GM04504 (cell line): ENCODE measurements around the gene CERKL.

ENCODE experiments used
- DNase-seq: peaks from one replicate; pipeline ENCODE4 v3.0.0-alpha.2; 2012; ENCODE audit warnings: low read depth

The CERKL gene

DNA sequence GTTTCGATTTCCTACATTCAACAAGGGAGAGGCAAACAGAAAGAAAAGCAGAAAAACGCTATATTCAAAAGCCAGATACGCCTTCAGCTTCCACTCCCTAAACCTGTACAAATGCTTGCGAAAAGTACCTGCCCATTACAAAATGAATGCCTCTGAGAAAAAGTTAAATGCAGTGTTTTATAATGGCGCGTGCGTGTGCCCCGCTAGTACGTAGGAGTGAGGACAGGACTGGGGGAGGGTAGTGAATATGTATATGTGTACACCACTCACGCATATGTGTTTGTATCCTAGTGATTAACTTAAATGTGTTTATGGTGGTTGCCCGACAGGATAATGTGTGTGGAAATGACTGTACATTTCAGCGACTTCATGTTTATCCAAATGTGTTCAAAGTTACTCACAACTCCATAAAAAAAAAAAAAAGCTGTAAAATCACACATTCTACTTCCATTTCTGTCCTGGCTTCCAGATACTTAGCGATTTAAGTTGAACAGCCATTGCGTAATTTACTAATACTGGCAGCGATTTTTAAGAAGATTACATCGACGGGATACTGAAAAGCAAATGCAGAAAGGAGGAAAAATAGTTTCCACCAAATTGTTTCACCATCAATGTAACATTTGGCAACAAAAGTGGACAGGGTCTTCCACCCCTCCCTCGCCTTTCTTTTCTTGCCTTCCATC, 22.1 kb upstream of the CERKL start:
- DNase-seq, result no peak

DNA sequence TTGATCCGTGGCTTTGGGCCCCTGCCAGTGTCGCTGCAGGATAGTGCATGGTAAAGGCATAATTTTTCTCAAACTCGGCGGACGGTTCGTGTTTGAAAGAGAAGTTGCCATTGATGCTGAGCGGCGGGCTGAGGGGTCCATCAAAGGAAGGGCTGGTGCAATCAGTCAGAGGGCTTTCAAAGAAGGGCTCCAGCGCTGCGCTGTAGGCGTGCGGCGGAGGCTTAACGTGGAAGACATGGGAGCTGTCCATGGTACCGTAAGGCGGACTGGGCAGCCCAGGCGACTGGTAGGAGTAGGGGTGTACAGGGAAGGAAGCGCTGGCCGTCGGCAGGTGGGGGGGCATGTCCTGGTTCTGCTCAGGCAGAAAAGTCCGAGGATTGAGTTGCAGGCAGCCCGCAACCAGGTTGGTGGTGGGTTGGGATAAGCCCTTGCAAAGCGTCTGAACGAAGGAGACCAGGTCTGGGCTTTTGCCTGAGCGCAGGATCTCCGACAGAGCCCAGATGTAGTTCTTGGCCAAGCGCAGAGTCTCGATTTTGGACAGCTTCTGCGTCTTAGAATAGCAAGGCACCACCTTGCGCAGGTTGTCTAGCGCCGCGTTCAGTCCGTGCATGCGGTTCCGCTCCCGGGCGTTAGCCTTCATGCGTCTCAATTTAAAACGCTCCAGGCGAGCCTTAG, 21.1 kb upstream of the CERKL start:
- peak; percentile 32 for DNase-seq

DNA sequence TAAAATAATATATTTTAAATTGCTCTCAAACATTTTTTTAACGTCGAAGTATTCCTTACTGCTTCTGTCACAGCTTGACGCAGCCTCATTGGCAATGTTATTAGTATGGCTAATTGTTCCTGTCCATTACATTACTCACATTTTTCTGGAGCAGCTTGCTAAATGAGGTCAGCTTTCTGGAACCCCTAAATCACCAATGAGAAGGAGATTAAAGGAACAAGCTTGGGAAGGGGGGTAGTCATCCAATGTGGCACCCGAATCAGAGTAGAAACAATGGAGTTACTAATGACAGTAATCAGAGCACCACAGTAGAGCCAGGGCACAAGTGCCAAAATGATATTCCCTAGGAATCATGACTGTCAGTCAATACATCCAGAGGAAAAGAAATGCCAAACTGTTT, 18.3 kb upstream of the CERKL start:
- no peak for DNase-seq

DNA sequence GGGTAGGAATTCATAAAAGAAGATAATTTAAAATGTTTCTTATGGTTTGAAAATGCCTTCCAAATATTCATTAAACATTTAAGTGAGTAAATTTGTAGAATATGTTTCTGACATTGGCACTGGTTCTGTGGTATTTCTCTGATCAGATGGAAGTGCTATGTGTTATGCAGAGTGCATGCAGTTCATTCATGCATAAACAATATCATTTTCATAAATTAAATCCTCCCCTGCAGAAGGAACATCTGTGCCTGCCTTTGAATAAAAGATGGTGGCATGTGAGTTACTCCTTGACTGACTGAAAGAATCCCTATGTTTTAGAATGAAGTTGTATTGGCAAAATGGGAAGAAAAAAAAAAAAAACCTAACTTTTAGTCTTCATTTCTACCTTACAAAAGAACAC, 17.6 kb upstream of the CERKL start:
- no peak for DNase-seq

DNA sequence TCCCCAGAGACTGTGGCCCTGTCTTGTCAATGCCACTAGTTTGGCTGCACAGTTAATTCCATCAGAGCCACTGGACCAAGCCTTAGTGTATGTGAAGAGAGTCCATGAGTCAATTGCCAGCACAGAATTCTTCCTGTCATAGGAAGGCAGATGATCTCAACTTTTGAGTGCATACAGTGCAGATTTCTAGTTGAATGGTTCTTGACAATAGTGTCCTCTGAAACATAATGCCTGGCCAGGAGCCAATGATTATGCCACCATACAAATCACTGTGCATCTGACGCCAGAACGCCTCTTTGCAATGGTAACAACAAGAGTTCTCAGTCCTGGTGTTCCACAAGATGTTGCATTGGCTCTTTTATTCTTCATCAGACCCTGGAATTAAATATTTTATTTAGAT, 16.3 kb upstream of the CERKL start:
- no peak for DNase-seq

DNA sequence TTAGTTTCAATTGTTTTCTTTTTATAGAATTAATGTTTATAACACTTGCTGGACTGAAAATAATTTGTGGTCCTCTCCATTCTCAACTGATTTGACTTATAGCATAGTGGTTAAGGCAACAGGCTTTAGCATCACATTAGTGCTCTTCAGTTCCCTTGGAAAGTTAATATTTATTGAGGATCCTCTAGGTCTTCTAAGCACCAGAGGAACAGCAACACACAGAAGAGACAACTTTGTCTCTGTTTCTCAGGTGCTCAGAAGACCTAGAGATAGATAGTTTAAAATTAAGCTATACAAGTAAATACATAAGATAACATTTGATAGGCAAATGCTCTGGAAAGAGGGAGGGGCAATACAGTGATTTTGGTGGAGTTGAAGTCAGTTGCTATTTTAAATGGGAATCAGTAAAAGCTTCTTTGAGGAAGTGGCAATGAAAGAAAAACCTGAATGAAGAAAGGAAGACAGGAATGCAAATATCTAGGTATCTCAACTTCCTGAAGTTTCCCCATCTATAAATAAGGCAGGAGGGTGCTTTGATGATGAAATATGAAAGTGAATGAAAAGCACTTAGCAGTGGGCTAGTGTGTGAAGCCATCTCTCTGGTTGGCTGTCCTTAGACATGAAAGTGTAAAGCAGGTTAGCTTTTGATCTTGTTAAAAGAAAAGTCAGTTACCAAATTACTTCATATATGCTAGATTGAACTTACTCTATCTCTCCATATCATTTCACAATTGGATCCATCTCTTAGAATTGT, 15.5 kb upstream of the CERKL start:
- DNase-seq, result no peak

DNA sequence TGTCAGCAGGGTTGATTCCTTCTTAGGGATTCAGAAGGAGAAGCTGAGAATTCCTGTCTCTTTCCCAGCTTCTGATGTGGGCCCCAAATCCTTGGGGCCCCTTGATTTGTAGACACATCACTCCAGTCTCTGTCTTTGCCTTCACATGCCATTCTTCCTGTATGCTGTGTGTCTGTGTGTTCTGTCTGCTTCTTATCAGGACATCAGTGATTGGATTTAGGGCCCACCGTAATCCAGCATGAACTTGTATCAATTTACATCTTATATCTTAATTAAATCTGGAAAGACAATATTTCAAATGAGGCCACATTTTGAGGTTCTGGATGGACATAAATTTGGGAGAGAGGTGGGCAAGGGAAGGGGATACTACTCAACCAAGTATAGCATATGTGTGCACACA, 13.7 kb upstream of the CERKL start:
- no peak for DNase-seq

DNA sequence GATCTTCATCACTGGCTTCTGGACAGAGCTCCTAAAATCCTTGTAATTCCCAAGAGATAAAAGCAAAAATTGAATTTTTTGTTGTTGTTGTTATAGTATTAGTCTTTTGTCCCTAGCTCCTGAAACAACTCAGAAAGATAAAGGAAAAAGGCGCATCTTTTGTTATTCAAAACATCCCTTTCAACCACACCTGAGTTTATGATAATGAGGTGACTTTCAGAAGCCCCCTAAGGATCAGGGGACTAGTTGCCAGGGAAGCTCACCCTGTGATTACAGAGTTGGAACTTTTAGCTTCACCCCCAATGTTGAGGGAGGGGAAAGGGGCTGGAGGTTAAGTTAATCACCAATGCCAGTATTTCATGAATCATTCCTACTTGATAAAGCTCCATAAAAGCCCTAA, 10.3 kb upstream of the CERKL start:
- DNase-seq, result no peak

DNA sequence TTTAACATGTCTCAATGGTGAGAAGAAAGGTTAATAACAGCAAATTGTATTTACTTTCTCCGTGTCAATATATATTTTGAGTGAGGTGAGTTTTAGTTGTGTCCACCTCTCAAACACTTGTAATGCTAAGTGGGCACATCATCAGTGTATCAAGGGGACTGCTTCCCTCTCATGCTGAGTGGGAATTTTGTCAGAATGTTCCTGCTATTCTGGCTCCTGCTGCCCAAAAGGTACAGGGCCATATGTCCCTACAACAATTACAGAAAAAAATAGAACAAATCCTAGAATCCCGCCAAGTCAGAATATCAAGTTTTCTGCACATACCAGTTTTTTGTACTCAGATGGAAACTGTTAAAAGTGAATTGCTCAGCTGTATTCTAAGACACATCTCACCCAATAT, 5.4 kb upstream of the CERKL start:
- DNase-seq, result no peak

DNA sequence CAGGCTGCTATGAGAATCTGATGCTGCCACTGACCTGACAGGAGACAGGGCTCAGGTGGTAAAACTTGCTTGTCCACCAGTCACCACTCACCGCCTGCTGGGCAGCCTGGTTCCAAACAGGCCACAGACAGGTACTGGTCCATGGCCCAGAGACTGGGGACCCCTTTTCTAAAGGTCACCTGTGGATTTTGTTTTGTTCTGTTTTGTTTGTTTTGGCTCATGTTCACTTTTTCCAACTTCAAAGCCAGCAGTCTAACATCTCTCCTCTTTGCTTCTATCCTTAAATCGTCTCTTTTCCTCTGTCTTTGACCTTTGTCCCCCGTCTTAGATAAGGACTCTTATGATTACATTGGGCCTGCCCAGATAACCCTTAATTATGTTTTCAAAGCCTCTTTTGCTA, 3.3 kb upstream of the CERKL start:
- no peak for DNase-seq

DNA sequence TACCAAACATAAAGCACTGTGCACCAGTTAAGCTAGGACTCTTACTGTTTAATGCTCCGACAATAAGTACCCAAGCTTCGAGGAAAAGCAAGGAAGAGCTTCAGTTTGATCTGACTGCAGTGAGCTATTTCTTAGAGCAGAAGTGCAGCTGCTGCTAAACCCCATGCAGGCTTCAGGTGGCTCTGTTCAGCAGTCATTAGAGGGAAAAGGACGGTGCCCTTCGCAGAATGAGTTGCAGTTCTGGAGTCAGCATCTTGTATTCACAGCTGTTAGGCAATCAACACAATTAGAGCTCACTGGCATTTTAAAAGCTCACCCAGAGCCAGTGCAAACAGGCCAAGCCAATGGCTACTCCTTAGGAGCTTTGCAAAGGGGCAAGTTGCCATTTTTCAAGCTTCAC, 1.5 kb upstream of the CERKL start:
- no peak for DNase-seq

DNA sequence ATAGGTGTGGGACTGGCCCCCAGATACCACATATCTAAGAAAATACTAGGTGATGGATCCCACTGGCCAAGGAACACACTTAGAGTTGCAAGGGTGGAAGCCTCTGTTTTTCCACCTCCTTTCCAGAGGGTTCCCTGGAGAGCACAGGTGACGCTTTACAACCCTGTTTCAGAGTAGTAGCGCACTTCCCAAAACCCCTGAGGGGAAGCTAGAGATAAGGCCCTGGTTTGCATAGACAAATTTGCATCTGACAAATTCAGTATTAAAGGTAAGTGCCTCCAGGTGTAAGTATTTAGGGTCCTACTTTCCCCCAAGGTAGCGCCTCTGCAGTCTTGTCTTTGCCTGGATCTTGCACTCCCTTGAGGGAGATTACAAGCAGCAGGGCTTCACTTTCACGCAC, 474 bp upstream of the CERKL start:
- no peak for DNase-seq

DNA sequence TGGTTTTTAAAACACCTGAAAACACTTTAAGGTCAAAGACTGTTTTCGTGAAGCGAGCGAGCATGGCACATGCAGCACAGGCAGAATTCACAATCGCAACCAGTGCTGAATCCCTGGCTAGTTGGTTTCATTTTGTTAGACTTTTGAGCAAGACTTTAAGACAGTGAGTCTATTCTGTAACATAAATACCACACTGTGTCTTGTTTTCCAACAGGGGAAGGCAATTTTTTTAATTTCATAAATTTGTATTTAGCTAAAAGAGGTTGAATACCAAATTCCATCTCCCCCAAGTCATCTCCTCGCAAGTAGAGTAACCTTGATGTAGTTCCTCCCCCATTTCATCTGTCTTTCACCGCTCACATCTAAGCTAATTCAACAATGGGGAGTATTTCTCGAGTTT, 1.4 kb downstream of the CERKL start:
- no peak for DNase-seq

DNA sequence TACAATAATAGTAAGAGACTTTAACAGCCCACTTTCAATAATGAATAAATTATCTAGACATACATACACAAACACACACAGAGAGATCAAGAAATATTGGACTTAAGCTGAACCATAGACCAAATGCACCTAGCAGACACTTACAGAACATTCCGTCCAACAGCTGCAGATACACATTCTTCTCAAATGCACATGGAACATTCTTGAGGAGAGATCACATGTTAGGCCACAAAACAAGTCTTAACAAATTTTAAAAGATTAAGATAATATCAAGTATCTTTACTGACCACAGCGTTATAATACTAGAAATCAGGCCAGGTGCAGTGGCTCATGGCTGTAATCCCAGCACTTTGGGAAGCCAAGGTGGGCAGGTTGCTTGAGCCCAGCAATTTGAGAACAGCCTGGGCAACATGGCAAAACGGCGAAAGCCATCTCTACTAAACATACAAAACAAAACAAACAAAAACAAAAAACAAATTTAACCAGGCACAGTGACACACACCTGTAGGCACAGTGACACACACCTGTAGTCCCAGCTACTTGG, 7.4 kb downstream of the CERKL start:
- DNase-seq, result no peak

DNA sequence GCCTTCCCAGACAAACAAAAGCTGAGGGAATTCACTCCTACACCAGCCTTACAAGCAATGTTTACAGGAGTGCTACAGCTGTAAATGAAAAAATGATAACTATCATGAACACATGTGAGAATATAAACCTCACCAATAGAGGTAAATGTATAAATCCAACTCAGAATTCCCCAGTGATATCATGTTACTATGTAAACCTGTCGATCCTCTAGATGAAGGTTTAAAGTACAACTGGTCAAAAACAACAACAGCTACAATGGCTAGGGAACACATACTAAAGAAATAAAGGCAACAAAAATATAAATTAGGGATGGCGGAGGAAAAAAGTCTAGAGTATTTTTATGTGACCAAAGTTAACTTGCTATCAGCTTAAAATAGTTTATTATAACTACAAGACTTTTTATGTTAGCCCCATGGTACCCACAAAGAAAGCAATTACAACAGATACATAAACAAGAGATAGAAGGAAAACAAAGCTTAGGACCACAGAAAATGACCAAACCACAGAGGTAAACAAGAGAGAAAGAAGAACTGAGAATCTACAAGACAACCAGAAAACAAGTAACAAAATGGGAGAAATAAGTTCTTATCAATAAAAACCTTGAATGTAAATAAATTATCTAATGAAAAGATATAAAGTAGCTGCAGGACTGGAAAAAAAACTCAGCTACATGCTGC, 8.3 kb downstream of the CERKL start:
- DNase-seq, result no peak

DNA sequence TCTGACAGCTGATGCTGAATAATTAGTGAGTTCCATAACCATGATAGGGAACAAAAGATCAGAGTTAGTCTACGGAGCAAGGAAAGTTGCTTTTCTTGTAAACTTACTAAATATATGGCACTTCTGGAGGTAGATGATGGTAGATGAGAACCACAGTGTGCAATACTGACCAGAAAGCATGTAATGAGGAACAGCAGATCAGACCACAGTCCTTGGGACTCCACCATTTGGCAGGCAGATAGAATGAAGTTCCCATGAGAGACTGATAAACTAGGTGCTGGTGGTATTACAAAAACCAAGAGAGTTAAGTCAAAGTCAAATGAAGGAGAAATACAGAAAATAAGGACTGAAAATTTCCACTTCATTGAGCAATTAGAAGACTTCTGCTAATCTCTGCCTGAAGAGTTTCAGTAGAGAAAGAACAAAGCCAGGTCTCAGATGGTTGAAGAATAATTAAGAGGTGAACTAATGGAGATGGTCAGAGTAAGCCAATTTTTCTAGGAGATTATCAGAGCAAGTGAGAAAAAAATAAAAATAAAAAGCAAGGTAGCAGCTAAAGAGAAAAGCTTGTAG, 10.4 kb downstream of the CERKL start:
- DNase-seq, result no peak

DNA sequence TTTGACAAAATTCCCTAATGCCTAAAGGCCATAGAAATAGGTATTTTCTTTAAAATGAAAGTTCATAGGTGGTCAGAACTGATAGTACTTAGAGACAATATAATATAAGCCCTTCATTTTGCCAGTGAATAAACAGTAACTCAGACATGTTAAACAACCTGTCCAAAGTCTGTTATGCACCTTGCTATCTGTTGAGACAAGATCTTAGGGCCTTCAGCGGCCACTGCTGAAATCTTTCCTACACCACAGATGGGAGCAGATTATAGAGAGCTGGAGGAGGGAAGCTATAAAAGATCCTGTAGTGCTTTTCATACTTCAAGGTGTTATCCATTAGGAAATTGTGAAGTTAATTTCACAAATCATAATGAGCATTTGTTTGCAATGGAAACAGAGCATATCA, 13.8 kb downstream of the CERKL start:
- no peak for DNase-seq

DNA sequence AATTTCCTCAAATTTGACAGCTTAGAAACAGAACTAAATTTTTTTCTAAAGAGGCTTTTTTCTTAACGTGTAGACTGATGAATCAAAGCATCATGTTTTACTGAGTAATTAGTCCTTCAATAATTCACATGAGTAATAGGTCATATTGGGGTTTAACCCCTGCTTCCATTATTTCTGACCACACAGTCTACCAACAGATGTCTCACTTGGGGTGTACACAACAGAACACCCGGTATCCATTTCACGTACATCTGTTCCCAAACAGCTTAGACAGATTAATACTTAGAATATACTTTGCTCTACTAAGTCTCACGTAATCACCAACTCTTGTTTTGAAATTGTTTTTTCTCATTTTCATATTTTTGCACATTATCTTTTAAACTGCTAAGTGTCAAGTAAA, 14.8 kb downstream of the CERKL start:
- no peak for DNase-seq

DNA sequence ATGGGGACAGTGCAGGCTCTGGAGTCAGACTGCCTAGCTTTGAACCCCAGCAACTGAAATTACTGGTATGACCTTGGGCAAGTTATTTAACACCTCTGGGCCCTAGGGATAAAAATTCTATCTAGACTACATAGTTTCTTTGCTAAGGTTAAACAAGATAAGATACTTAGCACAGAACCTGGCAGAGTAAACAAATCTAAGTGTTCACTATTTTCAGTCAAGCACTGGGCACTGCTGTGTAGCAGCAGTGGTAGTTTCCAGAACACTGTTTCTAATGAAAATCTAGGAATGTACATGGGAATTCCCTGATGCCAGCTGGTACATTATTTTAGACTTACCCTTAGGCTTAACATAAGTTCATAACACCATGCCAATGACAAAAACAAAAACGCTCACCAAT, 17.2 kb downstream of the CERKL start:
- DNase-seq, result no peak

DNA sequence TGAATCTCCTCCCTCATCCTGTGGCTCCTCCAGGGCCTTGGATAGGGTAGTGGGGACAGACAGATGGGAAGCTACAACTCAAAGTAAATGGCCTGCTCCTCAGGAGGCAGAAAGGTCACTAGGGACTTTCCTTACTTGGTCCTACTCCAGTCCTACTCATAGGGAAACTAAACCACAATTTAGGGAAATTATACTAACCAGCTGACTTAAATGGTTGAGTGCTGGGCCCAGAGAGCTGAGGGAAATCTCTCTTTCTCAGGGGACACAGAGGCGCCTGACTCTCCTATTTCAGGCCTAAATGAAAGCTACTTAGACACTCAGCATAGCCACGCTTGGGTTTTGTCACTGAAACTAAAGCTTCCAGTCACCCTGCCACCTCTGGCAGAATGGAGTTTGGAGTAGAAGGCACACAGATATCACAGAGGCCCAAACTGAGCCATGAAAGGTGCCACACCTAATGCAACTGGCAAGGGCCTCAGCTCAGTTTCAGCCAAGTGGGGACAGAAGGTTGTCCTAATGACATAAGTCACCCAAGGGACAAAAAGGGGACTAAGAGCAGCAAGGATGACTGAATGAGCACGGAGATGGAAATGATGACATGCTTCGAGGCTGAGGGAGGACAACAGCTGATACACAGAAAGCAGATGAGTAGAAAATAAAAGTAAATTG, 24.0 kb downstream of the CERKL start:
- DNase-seq, result no peak
